ENCODE measurements around the gene ABCA7.

The ABCA7 gene

DNA sequence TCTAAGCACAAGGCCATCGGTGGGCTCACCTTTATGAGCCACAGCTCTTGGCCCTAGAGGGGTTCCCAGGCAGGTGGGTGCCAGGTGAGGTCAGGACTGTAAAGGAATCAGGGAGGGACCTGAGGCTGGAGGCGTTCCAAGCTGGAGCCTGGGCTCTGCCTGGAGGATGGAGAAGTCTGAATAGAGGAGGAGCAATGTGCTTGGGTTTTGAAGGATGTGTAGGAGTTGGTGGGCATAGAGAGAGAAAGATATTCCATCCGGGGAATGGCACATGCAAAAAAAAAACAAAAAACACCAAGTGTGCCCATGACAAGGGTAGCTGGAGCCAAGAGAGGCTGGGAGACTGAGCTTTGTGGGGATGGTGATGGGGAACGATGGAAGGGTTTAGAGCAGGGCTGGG, 37.3 kb upstream of the ABCA7 start:
- TF ChIP-seq, protein P1, sequence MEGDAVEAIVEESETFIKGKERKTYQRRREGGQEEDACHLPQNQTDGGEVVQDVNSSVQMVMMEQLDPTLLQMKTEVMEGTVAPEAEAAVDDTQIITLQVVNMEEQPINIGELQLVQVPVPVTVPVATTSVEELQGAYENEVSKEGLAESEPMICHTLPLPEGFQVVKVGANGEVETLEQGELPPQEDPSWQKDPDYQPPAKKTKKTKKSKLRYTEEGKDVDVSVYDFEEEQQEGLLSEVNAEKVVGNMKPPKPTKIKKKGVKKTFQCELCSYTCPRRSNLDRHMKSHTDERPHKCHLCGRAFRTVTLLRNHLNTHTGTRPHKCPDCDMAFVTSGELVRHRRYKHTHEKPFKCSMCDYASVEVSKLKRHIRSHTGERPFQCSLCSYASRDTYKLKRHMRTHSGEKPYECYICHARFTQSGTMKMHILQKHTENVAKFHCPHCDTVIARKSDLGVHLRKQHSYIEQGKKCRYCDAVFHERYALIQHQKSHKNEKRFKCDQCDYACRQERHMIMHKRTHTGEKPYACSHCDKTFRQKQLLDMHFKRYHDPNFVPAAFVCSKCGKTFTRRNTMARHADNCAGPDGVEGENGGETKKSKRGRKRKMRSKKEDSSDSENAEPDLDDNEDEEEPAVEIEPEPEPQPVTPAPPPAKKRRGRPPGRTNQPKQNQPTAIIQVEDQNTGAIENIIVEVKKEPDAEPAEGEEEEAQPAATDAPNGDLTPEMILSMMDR (IDR thresholded peaks at IDR 0.05; ENCODE audit: low read depth, low read length): no peak
- TF ChIP-seq MYC (IDR thresholded peaks at IDR 0.05; ENCODE audit: low read depth, low read length) (no peak), POLR2A (IDR thresholded peaks at IDR 0.05; ENCODE audit: extremely low read depth, insufficient read length) (no peak), MAX (IDR thresholded peaks at IDR 0.05; ENCODE audit: low read depth, low read length) (no peak)
- H3K4me3 ChIP-seq (ENCODE audit: low read depth, low read length): no peak overlapping the region
- DNase-seq (ENCODE audit: low read depth): no peak

GRCh38 chr19:1003283-1003682, 36.6 kb upstream of the ABCA7 start:
- no peak for DNase-seq (ENCODE audit: low read depth)
- TF ChIP-seq, protein P1 (IDR thresholded peaks at IDR 0.05; ENCODE audit: low read depth, low read length): no peak
- TF ChIP-seq POLR2A (IDR thresholded peaks at IDR 0.05; ENCODE audit: extremely low read depth, insufficient read length) (no peak), MYC (IDR thresholded peaks at IDR 0.05; ENCODE audit: low read depth, low read length) (no peak), MAX (IDR thresholded peaks at IDR 0.05; ENCODE audit: low read depth, low read length) (no peak)
- H3K4me3 ChIP-seq (ENCODE audit: low read depth, low read length): no peak overlapping the region

GRCh38 chr19:1004204-1004802, 35.6 kb upstream of the ABCA7 start:
- H3K4me3 ChIP-seq (ENCODE audit: low read depth, low read length): no peak overlapping the region
- TF ChIP-seq MAX (IDR thresholded peaks at IDR 0.05; ENCODE audit: low read depth, low read length) (no peak), MYC (IDR thresholded peaks at IDR 0.05; ENCODE audit: low read depth, low read length) (no peak)
- TF ChIP-seq, protein P1 (IDR thresholded peaks at IDR 0.05; ENCODE audit: low read depth, low read length): no peak
- DNase-seq (ENCODE audit: low read depth): no peak

GRCh38 chr19:1004803-1005664, 34.9 kb upstream of the ABCA7 start:
- no peak overlapping the region for H3K4me3 ChIP-seq (ENCODE audit: low read depth, low read length)
- DNase-seq (ENCODE audit: low read depth): no peak
- TF ChIP-seq MYC (IDR thresholded peaks at IDR 0.05; ENCODE audit: low read depth, low read length): no peak
- TF ChIP-seq, protein P1 (IDR thresholded peaks at IDR 0.05; ENCODE audit: low read depth, low read length): no peak

GRCh38 chr19:1006711-1007398, 33.1 kb upstream of the ABCA7 start:
- DNase-seq (ENCODE audit: low read depth): no peak
- TF ChIP-seq MYC (IDR thresholded peaks at IDR 0.05; ENCODE audit: low read depth, low read length) (no peak), MAX (IDR thresholded peaks at IDR 0.05; ENCODE audit: low read depth, low read length) (no peak), POLR2A (IDR thresholded peaks at IDR 0.05; ENCODE audit: extremely low read depth, insufficient read length) (no peak)
- TF ChIP-seq, protein P1 (IDR thresholded peaks at IDR 0.05; ENCODE audit: low read depth, low read length): no peak
- H3K4me3 ChIP-seq (ENCODE audit: low read depth, low read length): no peak overlapping the region

All from NB4 (cell line).